Stimulated activated CD4-positive, alpha-beta T cell treated with anti-CD3 and anti-CD28 coated beads, Interleukin-4, amount 100 ng/mL, for 1 hour (primary cell): ENCODE results near the gene IRF2.
"Not testable (repeated sequence)": the region's sequence is repeated elsewhere in the genome, so short reads cannot be mapped to it uniquely, and the experiment has no call there.

Source experiments
- DNase-seq: peaks from one replicate; pipeline ENCODE4 v3.0.0-alpha.2; 2020

IRF2 gene

GRCh38 chr4:184361443-184361842, 112.9 kb downstream of the IRF2 start:
- DNase-seq, result no peak

GRCh38 chr4:184359888-184360287, 114.5 kb downstream of the IRF2 start:
- DNase-seq, result no peak

GRCh38 chr4:184358521-184359232, 115.7 kb downstream of the IRF2 start:
- DNase-seq, result no peak

- DNase-seq, result no peak
These were observed 116.6 kb downstream of the IRF2 start for GRCh38 chr4:184357772-184358171.

GRCh38 chr4:184357165-184357564, 117.2 kb downstream of the IRF2 start:
- DNase-seq, result no peak

- DNase-seq, result no peak
These were observed 118.0 kb downstream of the IRF2 start for GRCh38 chr4:184356366-184356765.

- DNase-seq, result no peak
These were observed 118.5 kb downstream of the IRF2 start for GRCh38 chr4:184355857-184356256.

GRCh38 chr4:184355111-184355604, 119.2 kb downstream of the IRF2 start:
- DNase-seq, result no peak

- DNase-seq, result no peak
These were observed 121.5 kb downstream of the IRF2 start for GRCh38 chr4:184352891-184353290.

- no peak for DNase-seq
These were observed 122.5 kb downstream of the IRF2 start for GRCh38 chr4:184351560-184352451.

- DNase-seq, result no peak
These were observed 123.4 kb downstream of the IRF2 start for GRCh38 chr4:184350964-184351363.

- DNase-seq, result no peak
These were observed 124.0 kb downstream of the IRF2 start for GRCh38 chr4:184350213-184350817.

- DNase-seq, result no peak
These were observed 124.9 kb downstream of the IRF2 start for GRCh38 chr4:184349283-184350039.

- no peak for DNase-seq
These were observed 125.8 kb downstream of the IRF2 start for GRCh38 chr4:184348311-184349233.

GRCh38 chr4:184347251-184348239, 126.8 kb downstream of the IRF2 start:
- no peak for DNase-seq

GRCh38 chr4:184346682-184347081, 127.7 kb downstream of the IRF2 start:
- DNase-seq, result no peak

GRCh38 chr4:184346273-184346672, 128.1 kb downstream of the IRF2 start:
- not testable (repeated sequence) for DNase-seq

- DNase-seq, result no peak
These were observed 128.8 kb downstream of the IRF2 start for GRCh38 chr4:184345573-184345922.

- peak; percentile 27 for DNase-seq
These were observed 129.3 kb downstream of the IRF2 start for GRCh38 chr4:184344899-184345572.

- DNase-seq, result no peak
These were observed 129.9 kb downstream of the IRF2 start for GRCh38 chr4:184344435-184344834.
